GM12872 (cell line): Measurements from ENCODE around the gene HAS3.

Experiments
- TF ChIP-seq, protein P1 (sequence below): IDR thresholded peaks from 3 replicates; pipeline ENCODE4 v1.5.1; 2011; ENCODE audit warnings: low read depth, mild to moderate bottlenecking, low read length, moderate library complexity; ENCODE audit not compliant: insufficient read depth

Gene HAS3

DNA sequence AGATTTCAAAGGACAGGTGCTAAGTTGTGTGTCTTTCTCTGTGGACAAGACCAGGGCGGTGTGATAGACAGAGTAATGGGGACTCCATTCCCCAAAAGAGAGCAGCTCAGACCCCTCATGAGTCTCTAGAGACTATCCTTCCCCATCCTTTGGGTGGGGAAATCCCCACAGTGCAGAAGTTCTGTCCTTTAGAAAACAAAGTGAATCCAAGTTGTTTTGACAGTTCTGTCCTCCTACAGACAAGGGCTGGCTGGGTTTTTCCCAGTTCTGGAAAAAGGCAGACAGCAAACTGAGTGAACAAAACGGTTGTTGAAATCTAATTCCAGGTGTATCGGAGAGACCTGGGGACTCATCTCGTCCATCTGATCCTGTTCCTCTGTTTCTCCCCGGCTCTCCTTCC lies 11.0 kb upstream of the HAS3 start:
- TF ChIP-seq, protein P1, sequence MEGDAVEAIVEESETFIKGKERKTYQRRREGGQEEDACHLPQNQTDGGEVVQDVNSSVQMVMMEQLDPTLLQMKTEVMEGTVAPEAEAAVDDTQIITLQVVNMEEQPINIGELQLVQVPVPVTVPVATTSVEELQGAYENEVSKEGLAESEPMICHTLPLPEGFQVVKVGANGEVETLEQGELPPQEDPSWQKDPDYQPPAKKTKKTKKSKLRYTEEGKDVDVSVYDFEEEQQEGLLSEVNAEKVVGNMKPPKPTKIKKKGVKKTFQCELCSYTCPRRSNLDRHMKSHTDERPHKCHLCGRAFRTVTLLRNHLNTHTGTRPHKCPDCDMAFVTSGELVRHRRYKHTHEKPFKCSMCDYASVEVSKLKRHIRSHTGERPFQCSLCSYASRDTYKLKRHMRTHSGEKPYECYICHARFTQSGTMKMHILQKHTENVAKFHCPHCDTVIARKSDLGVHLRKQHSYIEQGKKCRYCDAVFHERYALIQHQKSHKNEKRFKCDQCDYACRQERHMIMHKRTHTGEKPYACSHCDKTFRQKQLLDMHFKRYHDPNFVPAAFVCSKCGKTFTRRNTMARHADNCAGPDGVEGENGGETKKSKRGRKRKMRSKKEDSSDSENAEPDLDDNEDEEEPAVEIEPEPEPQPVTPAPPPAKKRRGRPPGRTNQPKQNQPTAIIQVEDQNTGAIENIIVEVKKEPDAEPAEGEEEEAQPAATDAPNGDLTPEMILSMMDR: no peak

DNA sequence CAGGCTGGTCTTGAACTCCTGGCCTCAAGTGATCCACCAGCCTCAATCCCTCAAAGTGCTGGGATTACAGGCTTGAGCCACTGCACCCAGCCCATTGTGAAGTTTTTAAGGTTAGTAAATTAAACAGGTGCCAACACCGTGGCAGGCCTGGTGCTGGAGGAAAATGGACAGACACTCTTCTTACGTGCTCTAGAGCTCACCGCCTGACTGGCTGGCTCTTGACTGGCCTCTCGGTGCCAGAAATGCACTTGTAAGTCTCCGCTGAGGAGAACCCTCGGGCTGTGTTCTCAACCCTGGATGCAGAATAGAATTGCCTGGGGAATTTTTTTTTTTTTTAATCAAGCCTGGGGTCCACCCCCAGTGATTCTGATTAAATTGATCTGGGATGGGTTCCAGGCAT lies 10.3 kb upstream of the HAS3 start:
- TF ChIP-seq, protein P1: no peak

DNA sequence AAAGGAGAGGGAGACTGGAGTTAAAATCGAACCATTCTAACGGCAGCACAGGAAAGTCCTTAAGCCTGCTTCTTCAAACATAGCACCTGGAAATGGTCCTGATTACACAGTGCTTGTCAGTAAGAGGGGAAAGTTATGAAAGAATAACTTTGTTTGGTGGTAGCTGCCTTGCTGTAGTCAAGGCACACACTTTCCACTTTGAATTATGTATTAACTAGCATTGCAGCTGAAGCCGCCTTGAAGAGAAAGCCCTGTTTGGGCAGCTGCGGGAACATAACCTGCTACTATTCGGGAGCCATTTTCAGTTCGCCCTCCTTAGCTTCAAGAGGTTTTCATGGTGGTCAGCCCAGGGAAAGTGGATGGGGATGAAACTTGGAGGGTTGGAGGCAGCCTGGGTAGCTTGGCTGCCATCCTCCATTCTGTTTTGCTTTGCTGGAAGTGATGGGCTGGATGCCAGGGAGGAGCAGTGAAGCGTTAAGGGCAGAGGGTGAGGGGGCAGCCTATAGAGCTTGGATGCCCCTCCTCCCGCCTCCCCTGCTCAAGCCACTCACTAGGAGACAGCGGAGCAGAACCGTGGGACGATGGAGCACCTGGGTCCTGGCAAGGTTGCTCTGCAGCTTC lies 5.3 kb upstream of the HAS3 start:
- TF ChIP-seq, protein P1: no peak

DNA sequence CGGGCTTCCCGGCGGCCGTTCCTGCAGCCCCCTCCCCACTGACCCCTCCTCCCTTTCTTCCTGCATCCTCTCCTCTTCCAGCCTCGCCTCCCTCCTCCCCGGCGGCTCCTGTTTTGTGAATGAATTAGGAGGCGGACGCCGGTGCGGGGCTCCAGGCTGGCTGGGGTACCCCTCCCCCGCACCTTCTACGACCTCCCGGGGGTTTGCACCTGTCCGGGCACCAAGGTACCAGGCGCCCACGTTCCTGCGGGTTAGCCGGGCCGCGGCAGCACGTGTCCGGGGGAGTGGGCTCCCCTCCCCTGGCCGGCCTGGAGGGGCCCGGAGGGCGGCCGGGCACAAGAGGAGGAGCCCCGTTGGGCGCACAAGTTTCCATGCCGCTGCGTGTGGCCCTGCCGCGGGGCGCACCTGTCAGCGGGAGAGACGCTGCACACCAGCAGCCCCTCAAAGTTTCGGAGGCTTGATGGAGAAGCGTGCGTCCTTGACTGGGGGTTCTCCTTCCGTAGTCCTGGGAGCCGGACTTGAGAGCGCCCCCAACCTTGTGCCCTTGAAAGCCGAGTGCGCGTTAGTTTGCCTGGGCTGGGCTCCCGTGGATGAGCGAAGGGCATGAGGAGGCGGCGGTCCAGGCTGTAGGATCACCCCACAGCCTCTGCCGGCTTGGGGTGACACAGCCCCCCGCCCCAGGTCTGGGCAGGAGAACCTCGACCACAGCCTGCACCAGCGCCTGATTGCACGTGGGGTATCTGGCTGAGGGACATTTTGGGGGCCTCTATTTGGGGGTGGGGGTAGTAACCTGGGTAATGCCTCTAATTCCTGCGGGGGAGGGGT lies 1.2 kb downstream of the HAS3 start:
- TF ChIP-seq, protein P1: no peak

DNA sequence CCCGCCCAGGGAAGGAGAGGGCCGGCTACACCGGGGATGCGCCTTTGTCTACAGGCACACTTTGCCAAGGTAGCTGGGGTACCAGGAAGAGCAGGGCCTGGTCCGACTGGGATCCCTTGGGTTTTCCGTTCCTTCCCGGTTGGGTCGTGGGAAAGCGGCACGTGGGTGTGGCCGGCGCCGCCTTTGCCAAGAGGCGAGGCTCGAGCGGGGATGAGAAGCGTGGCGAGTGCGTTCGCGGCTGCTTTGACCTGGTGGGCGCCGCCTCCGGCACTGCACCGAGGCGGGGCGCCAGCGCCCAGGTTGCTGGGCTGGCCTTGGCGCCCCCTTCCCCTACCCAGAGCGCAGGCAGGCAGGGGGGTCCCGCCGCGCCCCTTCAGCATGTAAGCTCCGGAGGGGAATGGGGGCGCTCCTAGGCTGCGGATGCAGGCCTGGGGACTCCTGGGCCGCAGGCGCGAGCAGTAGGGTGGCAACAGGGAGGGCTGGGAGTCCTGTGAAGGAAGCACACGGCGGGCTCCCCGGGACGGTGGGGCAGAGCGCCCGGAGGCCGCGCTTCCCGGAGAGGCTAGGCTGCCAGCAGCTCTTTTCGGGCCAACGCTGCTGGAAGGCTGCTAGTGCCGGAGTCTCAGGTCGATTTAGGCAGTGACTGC lies 2.0 kb downstream of the HAS3 start:
- TF ChIP-seq, protein P1: no peak

DNA sequence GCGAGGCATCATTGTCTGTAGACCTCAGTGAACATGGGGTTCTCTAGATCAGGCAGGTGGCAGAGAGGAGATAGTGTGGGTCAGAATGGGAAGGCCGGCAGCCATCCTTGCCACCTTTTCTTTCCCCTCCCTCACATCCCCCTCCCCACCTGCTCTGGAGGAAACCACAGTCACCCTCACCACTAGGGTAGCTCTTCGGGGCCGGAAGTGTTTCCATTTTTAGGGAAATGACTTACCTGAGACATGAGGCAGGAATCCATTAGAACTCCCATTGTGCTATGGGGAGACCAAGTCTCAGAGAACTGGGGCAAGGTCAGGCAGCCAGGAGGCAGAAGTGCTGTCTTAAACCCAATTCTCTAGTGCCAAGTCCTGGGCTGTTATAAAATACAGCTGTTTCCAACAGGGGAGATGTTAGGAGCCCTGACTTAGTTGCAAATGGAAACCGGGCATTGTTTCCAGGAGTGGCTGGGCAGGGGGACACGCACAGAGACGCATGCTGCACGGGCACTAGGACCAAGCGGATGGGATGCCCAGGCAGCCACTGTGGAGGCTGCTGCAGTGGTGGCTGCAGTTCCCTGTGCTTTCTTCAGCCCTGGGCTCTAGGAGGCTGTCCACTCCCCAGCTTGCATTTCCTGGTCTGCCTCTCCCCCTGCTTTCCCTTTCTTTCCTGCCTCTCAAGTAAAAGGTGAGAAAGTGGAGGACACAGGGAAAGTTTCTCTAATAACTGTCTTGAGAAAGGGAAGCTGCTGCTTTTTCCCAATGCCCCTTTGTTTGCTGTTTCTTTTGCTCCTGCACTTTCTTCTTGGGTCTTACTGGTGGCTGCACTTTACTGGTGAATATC lies 2.8 kb downstream of the HAS3 start:
- TF ChIP-seq, protein P1: no peak

DNA sequence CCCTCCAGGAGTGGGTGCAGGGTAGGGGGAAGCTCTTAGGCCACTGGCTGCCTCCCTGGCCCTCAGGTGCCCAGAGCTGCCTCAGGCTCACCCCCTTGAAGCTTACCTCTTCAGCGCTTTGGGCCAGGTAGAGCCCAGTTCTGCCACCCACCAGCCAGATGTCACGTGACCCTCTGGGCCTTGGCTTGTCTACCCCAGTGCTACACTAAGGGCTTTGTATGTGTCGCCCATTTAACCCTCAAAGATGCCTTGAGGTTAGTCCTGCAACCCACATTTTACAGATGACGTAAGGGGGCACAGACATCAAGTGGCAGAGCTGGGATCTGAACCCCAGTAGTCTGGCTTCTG lies 3.4 kb downstream of the HAS3 start:
- TF ChIP-seq, protein P1: no peak
